Measurements from ENCODE around the gene CLDN34.

Gene CLDN34

DNA sequence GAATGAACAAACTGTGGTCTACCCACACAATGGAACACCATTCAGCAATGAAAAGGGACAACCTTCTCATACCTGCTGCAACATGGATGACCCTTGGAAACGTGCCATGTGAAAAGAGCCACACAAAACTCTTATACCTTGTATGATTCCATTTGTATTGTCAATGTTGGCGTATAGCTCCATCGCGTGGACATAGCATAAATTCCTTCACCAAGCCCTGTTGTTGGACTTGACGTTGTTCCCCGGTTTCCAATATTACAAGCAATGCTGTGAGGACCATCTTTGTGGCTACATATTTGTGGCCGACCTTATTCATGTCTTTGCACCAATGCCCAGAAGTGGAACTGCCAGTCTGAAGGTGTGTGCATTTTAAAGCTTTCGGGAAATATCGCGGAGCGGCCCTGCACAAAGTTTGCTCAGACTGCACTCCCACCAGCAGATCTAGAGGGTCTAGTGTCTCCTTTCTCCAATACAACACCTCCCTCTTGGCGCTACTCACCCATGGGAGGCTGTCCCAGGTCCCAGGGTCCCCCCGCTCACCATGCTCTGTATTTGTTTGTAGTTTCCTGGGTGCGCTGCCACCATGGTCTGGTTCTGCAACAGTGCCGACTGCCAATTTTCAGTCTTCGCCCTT lies at the start of gene CLDN34:
CLDN34 (plus strand) TSS at position 584 of the 634 bp plus-strand sequence; CDS start at position 584, 0 bp downstream.
- no peak for DNase-seq

GRCh38 chrX:9917861-9918260 lies 49.3 kb upstream of the CLDN34 start:
- no peak for DNase-seq

- no peak for DNase-seq
Observed at GRCh38 chrX:9919632-9920172, 47.5 kb upstream of the CLDN34 start.

DNA sequence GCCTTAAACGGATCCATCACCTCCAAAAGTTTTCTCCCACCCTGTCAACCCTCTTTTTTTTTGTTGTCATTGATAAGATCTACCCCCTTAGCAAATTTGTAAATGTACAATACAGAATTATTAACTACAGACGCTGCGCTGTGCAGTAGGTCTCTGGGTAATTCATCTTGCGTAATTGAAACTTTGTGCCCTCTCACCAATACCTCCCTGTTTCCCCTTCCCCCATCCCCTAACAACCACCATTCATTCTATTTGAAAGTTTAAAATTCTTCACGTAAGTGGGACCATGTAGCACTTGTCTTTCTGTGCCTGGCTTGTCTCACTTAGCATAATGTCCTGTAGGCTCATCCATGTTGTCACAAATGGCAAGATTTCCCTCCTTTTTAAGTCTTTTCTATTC lies 45.8 kb upstream of the CLDN34 start:
- DNase-seq, result no peak

DNA sequence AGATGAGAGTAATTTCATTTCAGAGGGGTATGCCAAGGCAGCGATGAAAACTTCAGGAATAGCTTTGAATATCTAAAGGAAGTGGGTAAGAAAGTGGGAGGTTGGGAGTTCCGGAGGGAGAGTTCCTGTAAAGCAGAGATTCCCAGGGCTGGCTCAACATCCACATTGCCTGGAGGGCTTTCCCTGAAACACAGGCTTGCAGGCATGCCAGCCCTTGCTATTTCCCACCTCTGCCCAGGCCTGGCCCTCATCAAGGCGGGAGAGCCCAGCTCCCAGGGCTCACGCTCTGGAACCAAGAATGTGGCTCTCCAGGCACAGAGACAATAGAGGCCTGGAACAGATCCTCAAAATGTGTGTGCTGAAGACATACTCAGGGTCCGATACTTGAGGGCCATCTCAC lies 43.8 kb upstream of the CLDN34 start:
- peak; percentile 74 for DNase-seq

DNA sequence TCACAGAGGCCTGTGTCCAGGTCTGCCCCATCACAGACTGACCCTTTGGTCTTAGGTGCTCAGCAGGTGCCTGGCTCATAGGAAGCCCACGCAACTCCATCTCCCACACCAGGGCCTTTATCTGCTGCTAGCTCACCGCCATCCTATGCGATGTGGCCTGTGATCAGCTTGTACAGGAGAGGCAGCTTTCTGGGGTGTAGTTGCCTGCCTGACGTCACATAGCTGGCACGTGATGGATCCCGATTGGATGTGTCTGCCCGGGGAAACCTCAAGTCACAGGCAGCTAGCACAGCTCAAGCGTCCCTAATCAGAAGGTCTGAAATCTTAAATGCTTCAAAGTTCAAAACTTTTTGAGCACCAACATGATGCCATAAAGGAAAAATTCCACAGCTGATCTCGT lies 41.2 kb upstream of the CLDN34 start:
- no peak for DNase-seq

GRCh38 chrX:9927698-9928482 lies 39.3 kb upstream of the CLDN34 start:
- DNase-seq, result no peak

DNA sequence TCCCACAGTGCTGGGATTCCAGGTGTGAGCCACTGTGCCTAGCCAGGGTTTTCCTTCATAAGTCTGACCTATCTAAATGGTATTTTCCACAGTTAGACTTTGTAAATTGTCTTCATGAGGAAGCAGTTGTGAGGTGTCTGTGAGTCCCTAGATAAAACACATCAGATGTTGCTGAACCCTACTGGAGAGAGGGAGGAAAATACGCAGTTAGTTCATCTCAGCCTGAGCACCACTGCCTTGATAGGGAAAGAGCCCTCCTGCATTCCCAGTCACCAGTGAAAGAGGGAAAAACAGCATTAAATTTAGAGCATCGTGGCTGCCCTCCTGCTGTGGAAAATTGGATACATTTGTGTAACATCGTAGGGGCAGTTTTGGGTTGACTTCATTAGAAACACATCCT lies 31.7 kb upstream of the CLDN34 start:
- DNase-seq, result no peak

DNA sequence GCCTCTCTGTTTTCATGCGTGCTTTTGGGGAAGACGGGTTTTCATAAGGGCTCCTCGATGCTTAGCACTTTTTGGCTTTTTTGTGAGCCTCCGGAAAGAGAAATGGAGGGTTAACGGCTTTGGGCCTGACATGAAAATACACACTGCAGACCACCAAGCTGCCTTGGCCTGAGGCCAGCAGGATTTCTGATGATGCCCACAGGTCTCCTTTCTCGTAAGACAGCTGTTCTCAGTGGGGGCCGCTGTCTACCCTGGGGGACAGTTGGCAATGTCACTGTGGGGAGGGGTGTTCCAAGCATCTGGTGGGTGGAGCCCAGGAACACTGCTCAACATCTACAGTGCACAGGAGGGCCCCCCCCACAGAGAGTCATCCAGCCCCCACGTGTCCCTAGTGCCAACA lies 29.4 kb upstream of the CLDN34 start:
- no peak for DNase-seq

GRCh38 chrX:9938516-9938915 lies 28.6 kb upstream of the CLDN34 start:
- no peak for DNase-seq

GRCh38 chrX:9940421-9940820 lies 26.7 kb upstream of the CLDN34 start:
- DNase-seq, result no peak

- DNase-seq, result no peak
Observed at GRCh38 chrX:9942086-9942485, 25.1 kb upstream of the CLDN34 start.

GRCh38 chrX:9943420-9943819 lies 23.7 kb upstream of the CLDN34 start:
- DNase-seq, result no peak

- no peak for DNase-seq
Observed at GRCh38 chrX:9947131-9947794, 19.9 kb upstream of the CLDN34 start.

GRCh38 chrX:9948406-9948805 lies 18.8 kb upstream of the CLDN34 start:
- no peak for DNase-seq

DNA sequence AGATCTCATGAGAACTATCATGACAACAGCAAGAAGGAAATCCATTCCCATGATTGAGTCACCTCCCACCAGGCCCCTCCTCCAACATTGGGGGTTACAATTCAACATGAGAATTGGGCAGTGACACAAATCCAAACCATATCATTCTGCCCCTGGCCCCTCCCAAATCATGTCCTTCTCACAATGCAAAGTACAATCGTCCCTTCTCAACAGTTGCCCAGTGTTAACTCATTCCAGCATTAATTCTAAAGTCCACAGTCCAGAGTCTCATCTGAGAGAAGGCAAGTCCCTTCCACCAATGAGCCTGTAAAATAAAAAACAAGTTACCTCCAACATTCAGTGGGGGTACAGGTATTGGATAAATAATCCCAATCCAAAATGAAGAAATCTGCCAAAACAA lies 14.9 kb upstream of the CLDN34 start:
- no peak for DNase-seq

DNA sequence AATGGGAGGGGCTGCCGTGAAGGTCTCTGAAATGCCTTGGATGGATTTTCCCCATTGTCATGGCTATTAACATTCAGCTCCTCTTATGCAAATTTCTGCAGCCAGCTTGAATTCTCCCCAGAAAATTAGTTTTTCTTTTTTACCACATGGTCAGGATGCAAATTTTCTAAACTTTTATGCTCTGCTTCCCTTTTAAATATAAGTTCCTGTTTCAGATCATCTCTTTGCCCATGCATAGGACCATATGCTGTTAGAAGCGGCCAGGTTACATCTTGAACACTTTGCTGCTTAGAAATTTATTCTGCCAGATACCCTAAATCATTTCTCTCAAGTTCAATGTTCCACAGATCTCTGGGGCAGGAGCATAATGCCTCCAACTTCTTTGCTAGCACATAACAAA lies 13.8 kb upstream of the CLDN34 start:
- DNase-seq, result no peak

DNA sequence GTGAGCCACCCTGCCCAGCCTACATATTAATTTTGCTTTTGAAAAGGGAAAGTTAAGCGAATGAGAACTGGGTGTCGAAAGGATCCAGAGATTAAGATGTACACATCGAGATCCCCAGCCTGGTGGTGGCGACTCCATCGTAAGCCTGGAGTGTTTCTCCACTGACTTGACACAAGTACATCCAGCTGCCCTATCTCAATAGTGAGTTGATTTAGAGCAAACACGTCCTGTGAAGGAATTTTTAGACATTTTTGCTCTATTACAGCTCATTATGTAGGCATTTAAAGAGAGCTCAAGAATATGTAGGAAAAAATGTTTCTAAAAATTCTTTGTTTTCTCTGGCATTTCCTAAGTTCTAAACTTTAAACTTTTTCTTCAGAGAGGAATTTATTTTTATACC lies 11.7 kb upstream of the CLDN34 start:
- no peak for DNase-seq

GRCh38 chrX:9957743-9958142 lies 9.4 kb upstream of the CLDN34 start:
- no peak for DNase-seq

- DNase-seq, result no peak
Observed at GRCh38 chrX:9958183-9958582, 9.0 kb upstream of the CLDN34 start.

- DNase-seq, result no peak
Observed at GRCh38 chrX:9961750-9962149, 5.4 kb upstream of the CLDN34 start.

DNA sequence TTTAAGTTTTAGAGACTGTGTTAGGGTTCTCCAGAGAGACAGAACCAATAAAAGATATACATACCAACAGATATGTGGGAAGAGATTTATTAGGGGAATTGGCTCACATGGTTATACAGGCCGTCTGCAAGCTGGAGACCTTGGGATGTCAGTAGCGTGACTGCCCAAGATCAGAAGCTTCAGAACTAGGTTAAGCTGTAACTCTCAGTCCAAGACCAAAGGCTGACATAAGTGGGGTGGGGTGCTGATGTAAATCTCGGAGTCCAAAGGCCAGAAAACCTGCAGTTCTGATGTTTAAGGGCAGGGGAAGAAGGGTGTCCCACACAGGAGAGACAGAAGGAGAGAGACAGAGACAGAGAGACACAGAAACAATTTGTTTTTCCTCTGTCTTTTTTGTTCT lies 10.5 kb downstream of the CLDN34 start:
- DNase-seq, result no peak

- no peak for DNase-seq
Observed at GRCh38 chrX:9980401-9980800, 13.2 kb downstream of the CLDN34 start.

- DNase-seq, result no peak
Observed at GRCh38 chrX:9980927-9981326, 13.8 kb downstream of the CLDN34 start.
